ENCODE results near the gene SMAD6.

Gene SMAD6

DNA sequence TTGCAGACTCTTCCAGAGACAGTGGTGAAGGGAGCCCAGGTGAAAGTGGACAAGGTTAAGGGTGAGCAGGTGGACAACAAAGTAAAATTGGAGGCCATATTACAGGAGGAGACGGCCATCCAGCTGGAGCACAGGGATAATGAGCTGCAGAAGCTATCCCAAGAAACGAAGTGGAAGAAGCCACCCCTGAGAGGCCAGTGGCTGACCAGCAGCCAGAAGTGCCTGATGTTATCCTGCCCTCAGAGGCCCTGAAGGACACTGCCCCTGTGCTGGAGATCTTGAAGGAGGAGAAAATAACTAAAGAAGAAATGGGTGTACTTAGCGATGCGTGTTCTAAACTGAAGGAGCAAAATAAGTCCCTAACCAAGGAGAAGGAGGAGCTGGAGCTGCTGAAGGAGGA is 107.6 kb downstream of the SMAD6 start:
- Mint-ChIP-seq H3K27me3 (peaks cover 3% of the 10 kb centered on the region), H3K4me3 (no peak overlapping the region), H3K27ac (no peak overlapping the region), H3K9me3 (no peaks in the 10 kb centered on the region), H3K4me1 (no peaks in the 10 kb centered on the region), H3K36me3 (ENCODE audit: low read depth) (no peaks in the 10 kb centered on the region)
- DNase-seq (no peak), ATAC-seq (no peak)

DNA sequence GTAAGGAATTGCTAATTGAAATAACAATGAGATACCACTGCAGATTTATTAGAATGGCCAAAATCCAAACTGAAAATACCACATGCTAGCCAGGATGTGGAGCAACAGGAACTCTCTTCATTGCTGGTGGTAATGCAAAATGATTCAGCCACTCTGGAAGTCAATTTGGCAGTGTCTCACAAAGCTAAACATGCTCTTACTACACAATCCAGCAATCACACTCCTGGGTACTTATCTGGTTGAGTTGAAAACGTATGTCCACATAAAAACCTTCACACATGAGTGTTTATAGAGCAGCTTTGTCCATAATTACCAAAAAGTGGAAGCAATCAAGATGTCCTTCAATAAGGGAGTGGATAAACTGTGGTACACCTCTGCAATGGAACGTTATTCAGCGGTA is 113.3 kb downstream of the SMAD6 start:
- Mint-ChIP-seq H3K36me3 (ENCODE audit: low read depth) (no peaks in the 10 kb centered on the region), H3K27ac (no peak overlapping the region), H3K4me1 (no peaks in the 10 kb centered on the region), H3K27me3 (peaks cover 5% of the 10 kb centered on the region), H3K4me3 (no peak overlapping the region), H3K9me3 (no peaks in the 10 kb centered on the region)
- DNase-seq = no peak
- ATAC-seq = no peak

DNA sequence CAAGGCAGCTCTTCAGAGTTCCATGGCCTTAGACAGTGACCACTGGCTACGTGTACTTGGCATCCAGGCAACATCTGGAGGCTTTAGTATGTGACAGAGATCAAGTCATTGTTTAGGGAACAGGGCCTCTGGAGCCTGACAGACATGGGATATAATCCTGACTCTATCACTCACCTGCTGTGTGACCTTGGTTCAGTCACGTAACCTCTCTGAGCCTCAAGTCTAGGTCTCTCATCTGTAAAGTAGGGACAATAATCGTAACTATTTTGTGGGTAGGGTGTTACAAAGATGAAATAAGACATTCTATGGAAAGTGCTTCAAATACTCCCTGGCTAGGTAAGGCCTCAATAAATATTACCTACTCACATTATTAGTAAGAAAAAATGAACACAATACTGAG is 114.2 kb downstream of the SMAD6 start:
- Mint-ChIP-seq H3K4me3 (no peak overlapping the region), H3K27me3 (peaks cover 5% of the 10 kb centered on the region), H3K9me3 (no peaks in the 10 kb centered on the region), H3K36me3 (ENCODE audit: low read depth) (no peaks in the 10 kb centered on the region), H3K4me1 (no peaks in the 10 kb centered on the region), H3K27ac (no peak overlapping the region)
- DNase-seq = no peak
- ATAC-seq = no peak

DNA sequence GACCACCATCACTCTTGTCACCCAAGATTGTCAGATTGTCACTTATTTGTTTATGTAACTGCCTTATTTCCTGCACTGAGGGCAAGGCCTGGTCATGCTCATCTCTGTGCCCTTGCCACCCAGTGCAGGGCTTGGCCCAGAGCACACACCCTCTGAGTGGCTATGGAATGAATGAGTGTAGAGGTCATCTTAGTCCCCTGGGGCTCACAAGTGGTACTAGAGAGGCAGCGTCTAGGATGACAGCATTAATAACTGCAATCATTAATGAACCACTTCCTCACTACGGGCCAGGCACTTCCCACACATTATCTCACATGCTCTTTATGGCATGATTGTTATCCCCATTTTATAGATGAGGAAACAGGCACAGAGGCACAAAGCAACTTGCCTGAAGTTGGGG is 117.0 kb downstream of the SMAD6 start:
- no peak for ATAC-seq
- no peaks in the 10 kb centered on the region for H3K4me1 Mint-ChIP-seq
- H3K9me3 Mint-ChIP-seq = no peaks in the 10 kb centered on the region
- no peak overlapping the region for H3K4me3 Mint-ChIP-seq
- peaks cover 3% of the 10 kb centered on the region for H3K27me3 Mint-ChIP-seq
- H3K36me3 Mint-ChIP-seq (ENCODE audit: low read depth) = no peaks in the 10 kb centered on the region
- DNase-seq = no peak
- H3K27ac Mint-ChIP-seq = no peak overlapping the region

DNA sequence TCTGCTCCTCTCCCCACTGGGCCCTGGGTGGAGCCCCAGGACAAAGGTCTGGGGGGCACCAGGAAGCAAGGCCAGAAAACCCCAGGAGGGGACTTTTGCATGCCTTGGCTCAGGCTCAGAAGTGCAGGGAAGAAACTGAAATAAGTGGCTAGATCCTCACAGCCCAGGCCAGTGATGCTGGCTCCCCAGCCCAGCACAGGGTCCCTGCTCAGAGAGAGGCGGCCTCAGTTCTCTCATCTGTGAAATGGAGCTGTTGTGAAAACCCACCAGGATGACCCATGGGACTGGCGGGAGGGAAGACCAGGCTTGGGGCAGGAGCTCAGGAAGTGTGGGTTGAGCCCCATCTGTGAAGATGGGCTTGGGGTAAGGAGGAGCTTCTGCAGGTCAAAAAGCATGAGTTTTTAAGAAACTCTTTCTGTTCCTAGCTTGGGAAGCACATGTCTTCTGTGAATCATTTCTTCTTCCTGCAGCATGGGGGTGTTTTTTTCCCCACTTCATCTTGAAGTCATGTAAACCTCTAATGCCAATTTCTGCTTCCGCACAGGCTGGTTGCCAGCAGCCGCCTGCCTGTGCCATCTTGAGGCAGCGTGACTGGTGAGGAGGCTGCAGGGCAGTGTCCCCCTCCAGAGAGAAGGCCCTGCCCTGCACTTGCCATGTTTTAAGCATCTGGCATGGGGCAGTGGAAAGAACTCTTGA is 118.6 kb downstream of the SMAD6 start:
- Mint-ChIP-seq H3K4me1 (no peaks in the 10 kb centered on the region), H3K36me3 (ENCODE audit: low read depth) (no peaks in the 10 kb centered on the region), H3K27ac (no peak overlapping the region), H3K4me3 (no peak overlapping the region), H3K9me3 (no peaks in the 10 kb centered on the region), H3K27me3 (peaks cover 3% of the 10 kb centered on the region)
- DNase-seq (no peak), ATAC-seq (no peak)

DNA sequence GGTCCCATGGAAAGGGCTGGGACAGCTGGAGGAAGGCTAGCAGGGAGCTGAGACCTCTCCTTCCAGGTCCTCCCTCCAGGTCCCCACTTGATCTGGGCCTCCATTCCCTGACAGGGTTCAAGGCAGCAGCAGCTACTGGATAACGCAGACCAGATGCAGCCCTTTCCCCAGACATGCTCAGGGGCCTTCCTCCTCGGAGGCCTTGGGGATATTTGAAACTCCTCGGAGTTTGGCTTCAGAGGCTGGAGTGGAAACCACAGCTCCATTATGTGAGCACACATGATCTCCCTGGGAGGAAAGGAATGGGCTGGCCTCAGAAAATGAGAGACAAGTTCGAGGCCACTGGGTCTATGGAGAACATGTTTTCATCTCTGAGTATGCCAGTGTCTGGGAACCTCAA is 119.3 kb downstream of the SMAD6 start:
- Mint-ChIP-seq H3K4me1 (no peaks in the 10 kb centered on the region), H3K27ac (no peak overlapping the region), H3K27me3 (peaks cover 3% of the 10 kb centered on the region), H3K4me3 (no peak overlapping the region), H3K36me3 (ENCODE audit: low read depth) (no peaks in the 10 kb centered on the region), H3K9me3 (no peaks in the 10 kb centered on the region)
- DNase-seq (no peak), ATAC-seq (no peak)

DNA sequence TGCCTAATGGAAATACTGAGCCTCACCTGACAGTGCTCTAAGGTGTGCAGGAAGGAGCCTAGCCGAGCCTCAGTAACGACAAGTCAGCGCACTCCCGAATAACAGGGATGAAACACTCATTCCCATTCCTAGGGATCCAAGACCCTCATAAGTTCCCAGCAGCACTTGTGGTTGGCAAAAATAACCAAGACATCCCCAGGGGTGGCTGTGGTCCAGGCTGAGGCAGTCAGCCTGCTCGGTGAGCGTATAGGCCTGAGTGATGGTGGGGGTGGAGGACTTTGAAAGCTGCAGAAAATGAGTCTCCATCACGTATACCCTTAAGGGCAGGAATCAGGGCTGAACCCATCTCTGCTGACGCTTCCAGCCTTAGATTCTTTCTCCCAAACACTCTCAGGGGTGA is 120.1 kb downstream of the SMAD6 start:
- ATAC-seq (no peak), DNase-seq (no peak)
- Mint-ChIP-seq H3K4me1 (no peaks in the 10 kb centered on the region), H3K4me3 (no peak overlapping the region), H3K9me3 (no peaks in the 10 kb centered on the region), H3K27ac (no peak overlapping the region), H3K36me3 (ENCODE audit: low read depth) (no peaks in the 10 kb centered on the region), H3K27me3 (peaks cover 3% of the 10 kb centered on the region)

DNA sequence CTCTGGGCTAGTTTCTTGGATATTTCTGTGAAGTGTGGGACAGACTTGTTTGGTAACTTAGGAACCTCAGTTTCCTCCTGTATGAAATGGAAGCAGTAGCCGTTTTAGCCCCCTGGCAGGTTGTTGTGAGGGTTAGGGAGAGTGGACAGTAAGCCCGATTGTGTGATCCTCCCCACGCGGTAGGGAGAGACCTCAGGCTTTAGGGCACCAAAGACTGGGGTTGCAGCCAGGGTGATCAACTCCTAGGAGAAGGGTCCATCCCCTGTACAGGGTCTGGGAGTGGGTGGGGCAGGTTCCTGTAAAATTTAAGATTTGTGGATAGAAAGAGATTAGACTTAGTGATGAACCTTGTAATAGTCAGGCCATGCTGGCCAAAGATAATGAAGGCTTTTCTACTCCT is 120.5 kb downstream of the SMAD6 start:
- no peak overlapping the region for H3K27ac Mint-ChIP-seq
- H3K36me3 Mint-ChIP-seq (ENCODE audit: low read depth) = no peaks in the 10 kb centered on the region
- ATAC-seq (no peak), DNase-seq (no peak)
- no peaks in the 10 kb centered on the region for H3K9me3 Mint-ChIP-seq
- H3K27me3 Mint-ChIP-seq = no peaks in the 10 kb centered on the region
- no peaks in the 10 kb centered on the region for H3K4me1 Mint-ChIP-seq
- no peak overlapping the region for H3K4me3 Mint-ChIP-seq

DNA sequence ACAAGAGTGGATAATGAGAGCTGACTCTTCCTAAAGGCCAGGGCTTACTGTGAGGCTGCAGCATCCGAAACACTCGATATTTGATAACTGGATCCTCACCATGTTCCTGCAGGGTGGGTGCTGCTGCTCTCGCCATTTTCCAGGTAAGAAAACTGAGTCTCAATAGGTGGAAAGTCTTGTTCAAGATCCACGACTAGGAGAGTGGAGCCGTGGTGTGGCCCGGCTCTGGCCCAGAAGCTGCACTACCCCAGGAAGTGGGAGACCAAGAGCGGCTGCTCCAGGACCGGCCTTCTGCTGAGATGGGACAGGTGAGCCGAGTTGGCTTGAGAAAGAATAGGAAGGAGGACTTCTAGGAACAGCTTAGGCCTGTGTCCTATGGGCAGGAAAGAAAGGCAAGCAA is 121.6 kb downstream of the SMAD6 start:
- Mint-ChIP-seq H3K4me3 (no peak overlapping the region), H3K36me3 (ENCODE audit: low read depth) (no peaks in the 10 kb centered on the region)
- no peak for ATAC-seq

DNA sequence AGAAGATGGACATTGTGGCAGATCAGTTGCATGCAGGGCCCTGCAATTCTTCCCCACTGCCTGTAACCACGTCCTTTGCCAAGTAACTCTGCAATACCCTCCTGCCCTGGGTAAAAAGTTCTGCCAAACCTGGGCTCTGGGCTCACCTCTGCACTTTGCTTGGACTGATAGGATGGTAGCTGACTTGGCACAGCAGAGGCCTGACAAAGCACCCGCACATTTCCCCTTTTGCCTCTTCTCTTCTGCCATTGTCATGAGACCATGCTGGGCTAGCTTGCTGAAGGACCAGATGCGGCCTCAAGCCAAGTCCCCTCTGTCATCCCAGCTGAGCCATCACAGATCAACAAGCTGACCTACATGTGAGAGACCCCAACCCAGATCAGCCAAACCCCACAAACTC is 122.4 kb downstream of the SMAD6 start:
- no peaks in the 10 kb centered on the region for H3K27me3 Mint-ChIP-seq
- no peak overlapping the region for H3K4me3 Mint-ChIP-seq
- H3K9me3 Mint-ChIP-seq = no peaks in the 10 kb centered on the region

More for the DNA sequence above, 121.6 kb downstream of the SMAD6 start:
- no peaks in the 10 kb centered on the region for H3K9me3 Mint-ChIP-seq
- no peaks in the 10 kb centered on the region for H3K27me3 Mint-ChIP-seq
- no peaks in the 10 kb centered on the region for H3K4me1 Mint-ChIP-seq
- DNase-seq = no peak
- H3K27ac Mint-ChIP-seq = no peak overlapping the region

DNA sequence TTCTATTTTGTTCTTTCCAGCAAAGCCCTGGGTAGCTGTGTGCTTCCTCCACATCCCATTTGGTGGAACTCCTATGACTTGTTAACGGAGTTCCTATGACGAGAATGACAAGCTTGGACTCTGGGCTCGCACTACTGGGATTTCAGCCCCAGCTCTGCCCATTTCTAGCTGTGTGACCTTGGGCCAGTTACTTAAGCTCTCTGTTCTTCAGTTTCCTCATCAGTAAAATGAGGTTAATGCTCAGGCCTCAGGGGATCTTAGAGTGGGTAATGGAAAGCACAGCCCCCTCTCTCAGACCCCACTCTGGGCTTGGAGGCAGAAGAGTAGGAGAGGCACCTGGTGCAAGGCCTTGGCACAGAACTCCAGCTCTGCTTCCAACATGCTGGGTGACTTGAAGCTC is 123.1 kb downstream of the SMAD6 start:
- DNase-seq (no peak), ATAC-seq (no peak)
- H3K36me3 Mint-ChIP-seq (ENCODE audit: low read depth) = no peaks in the 10 kb centered on the region
- H3K27me3 Mint-ChIP-seq = no peaks in the 10 kb centered on the region
- H3K4me3 Mint-ChIP-seq = no peak overlapping the region
- H3K4me1 Mint-ChIP-seq = no peaks in the 10 kb centered on the region
- no peak overlapping the region for H3K27ac Mint-ChIP-seq
- no peaks in the 10 kb centered on the region for H3K9me3 Mint-ChIP-seq

More for the DNA sequence above, 122.4 kb downstream of the SMAD6 start:
- H3K36me3 Mint-ChIP-seq (ENCODE audit: low read depth) = no peaks in the 10 kb centered on the region
- no peak for ATAC-seq
- H3K27ac Mint-ChIP-seq = no peak overlapping the region
- H3K4me1 Mint-ChIP-seq = no peaks in the 10 kb centered on the region
- no peak for DNase-seq

DNA sequence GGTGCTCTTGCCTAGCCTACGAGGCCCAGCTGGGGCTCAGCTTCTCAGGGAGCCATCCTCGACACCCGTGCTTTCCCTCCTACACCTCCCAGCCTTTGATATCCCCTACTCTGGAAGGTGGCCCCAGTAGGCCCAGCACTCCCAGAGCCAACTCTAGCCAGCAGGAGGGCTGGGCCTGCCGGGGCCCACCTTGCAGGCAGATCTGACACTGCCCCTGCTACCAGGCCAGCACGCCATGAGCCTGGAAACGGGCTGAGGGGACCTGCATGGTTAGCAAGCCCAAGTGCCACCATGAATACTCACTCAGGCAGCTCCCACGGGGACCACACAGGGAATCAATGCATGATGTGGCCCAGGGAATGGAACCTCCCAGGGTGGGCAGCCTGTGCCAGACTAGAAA is 123.7 kb downstream of the SMAD6 start:
- ATAC-seq (no peak), DNase-seq (no peak)
- Mint-ChIP-seq H3K27ac (no peak overlapping the region), H3K9me3 (no peaks in the 10 kb centered on the region), H3K36me3 (ENCODE audit: low read depth) (no peaks in the 10 kb centered on the region), H3K27me3 (no peaks in the 10 kb centered on the region), H3K4me1 (no peaks in the 10 kb centered on the region), H3K4me3 (no peak overlapping the region)

DNA sequence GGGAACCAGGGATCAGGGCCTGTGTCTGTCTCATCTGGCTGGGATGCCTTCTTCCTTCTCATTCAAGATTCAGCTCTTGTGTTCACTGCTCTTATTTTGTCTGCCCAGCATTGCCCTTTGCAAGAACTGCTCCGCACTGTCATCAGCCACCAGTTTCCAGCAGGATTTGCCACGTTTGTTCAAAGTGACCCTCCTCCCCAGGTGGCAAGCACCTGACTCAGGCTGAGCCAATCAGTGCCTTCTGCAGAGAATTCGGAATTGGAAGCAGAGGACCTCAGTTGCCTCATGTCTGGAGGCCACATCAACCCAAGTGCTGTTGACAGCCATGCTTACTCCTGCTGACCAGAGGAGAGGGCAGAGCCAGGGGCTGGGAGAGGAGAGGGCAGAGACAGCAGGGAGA is 124.5 kb downstream of the SMAD6 start:
- no peak overlapping the region for H3K4me3 Mint-ChIP-seq
- no peaks in the 10 kb centered on the region for H3K36me3 Mint-ChIP-seq (ENCODE audit: low read depth)
- H3K27ac Mint-ChIP-seq = no peak overlapping the region
- ATAC-seq (no peak), DNase-seq (no peak)
- H3K27me3 Mint-ChIP-seq = peaks cover 5% of the 10 kb centered on the region
- H3K9me3 Mint-ChIP-seq = no peaks in the 10 kb centered on the region
- no peaks in the 10 kb centered on the region for H3K4me1 Mint-ChIP-seq

DNA sequence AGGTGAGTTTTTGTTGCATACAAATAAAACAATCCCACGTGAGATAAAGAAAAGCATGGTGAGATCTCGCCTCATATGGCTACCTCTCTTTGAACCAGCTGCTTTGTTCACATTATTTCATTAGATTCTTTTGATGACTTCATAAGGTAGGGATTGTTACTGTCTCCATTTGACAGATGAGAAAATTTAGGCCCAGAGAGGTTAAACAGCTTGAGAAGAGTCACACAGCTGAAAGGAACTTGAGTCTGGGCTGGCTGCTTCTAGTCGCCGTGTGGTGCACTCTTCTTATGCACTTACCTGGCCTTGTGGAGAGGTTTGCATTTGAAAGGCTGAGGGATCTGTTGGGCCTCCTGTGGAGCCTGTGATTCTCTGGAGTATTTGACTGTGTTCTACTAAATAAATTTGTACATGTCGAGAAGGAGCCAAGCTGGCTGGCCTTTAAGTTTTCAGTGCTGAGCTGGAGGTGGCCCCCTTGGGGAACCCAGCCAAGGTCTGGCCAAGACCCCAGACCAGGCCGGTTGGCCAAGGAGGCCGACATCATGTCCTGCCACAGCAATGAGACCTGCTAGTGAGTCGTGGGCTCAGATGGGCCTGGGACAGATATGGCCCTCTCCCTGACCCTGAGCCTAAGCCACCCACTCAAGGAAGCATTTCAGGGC is 125.1 kb downstream of the SMAD6 start:
- Mint-ChIP-seq H3K4me1 (no peaks in the 10 kb centered on the region), H3K9me3 (no peaks in the 10 kb centered on the region), H3K27ac (no peak overlapping the region), H3K36me3 (ENCODE audit: low read depth) (no peaks in the 10 kb centered on the region), H3K27me3 (peaks cover 5% of the 10 kb centered on the region), H3K4me3 (no peak overlapping the region)
- DNase-seq = no peak
- no peak for ATAC-seq

DNA sequence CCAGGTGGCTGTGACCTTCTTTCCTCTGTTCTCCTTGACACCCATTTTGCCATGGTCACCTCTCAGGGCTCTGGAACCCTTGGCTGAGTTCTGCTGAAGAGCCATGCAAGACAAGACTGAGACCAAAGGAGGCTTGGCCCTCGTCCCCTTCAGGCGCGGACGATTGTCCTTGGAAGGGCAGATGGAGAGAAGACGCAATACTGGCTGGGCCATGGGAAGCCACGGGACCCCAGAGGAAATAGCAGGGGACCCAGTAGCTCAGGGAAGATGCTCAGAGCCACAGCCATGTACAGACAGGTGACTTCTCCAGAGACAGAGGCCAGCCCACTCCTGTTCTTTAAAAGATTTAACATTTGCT is 125.6 kb downstream of the SMAD6 start:
- DNase-seq (no peak), ATAC-seq (no peak)
- no peaks in the 10 kb centered on the region for H3K36me3 Mint-ChIP-seq (ENCODE audit: low read depth)
- no peak overlapping the region for H3K27ac Mint-ChIP-seq
- no peak overlapping the region for H3K4me3 Mint-ChIP-seq
- no peaks in the 10 kb centered on the region for H3K4me1 Mint-ChIP-seq
- no peaks in the 10 kb centered on the region for H3K9me3 Mint-ChIP-seq
- peaks cover 5% of the 10 kb centered on the region for H3K27me3 Mint-ChIP-seq
